Tibial nerve (tissue), 4 donors: ENCODE data around the gene F10. TPM values are rescaled to one million over a fixed set of nuclear protein-coding genes. Genes with fewer than 3 reads are reported as not detected.

Experiments
- DNase-seq, 2 donors: peaks; one replicate each; pipeline ENCODE4 v3.0.0-alpha.2; 2019; ENCODE audit warnings: low spot score in 2 of 2
- H3K27ac ChIP-seq, 4 donors: fragments of 200-600 bp; sonication (generic) in 3 of 4; one replicate each; pipeline ENCODE4 v1.5.1; 2017 to 2019; ENCODE audit warnings: mild to moderate bottlenecking in 1 of 4
- H3K27me3 ChIP-seq, 2 donors: fragments of 200-600 bp; sonication (generic) in 1 of 2; one replicate each; pipeline versions ENCODE4 v1.5.1 to v1.6.0; 2017 to 2019
- H3K36me3 ChIP-seq, 3 donors: fragments of 200-600 bp; sonication (generic); one replicate each; pipeline ENCODE4 v1.5.1; 2018 to 2019
- H3K4me1 ChIP-seq, 4 donors: fragments of 200-600 bp; sonication (generic) in 3 of 4; one replicate each; pipeline ENCODE4 v1.5.1; 2017 to 2019
- H3K4me3 ChIP-seq, 4 donors: fragments of 200-600 bp; sonication (generic) in 3 of 4; one replicate each; pipeline ENCODE4 v1.5.1; 2017 to 2019; ENCODE audit warnings: mild to moderate bottlenecking in 1 of 4, moderate library complexity in 1 of 4
- H3K9me3 ChIP-seq, 4 donors: fragments of 200-600 bp; sonication (generic) in 3 of 4; one replicate each; pipeline ENCODE4 v1.5.1; 2017 to 2019
- CTCF ChIP-seq, 5 experiments: fragments of 200-600 bp in 3 of 5; fragments of 450-650 bp in 2 of 5; sonication (generic) in 3 of 5; IDR thresholded peaks; one replicate each; pipeline ENCODE4 v1.5.1; 2016 to 2019; ENCODE audit warnings: antibody characterized with exemption in 5 of 5, mild to moderate bottlenecking in 3 of 5, moderate library complexity in 2 of 5
- EP300 ChIP-seq, 2 donors: sonication (generic); formaldehyde crosslinking; IDR thresholded peaks; one replicate each; pipeline ENCODE4 v1.6.1; 2017; ENCODE audit warnings: antibody characterized with exemption in 2 of 2, mild to moderate bottlenecking in 1 of 2
- POLR2A ChIP-seq, 2 donors: fragments of 450-650 bp; IDR thresholded peaks; one replicate each; pipeline ENCODE4 v1.6.1; 2017; ENCODE audit warnings: antibody characterized with exemption in 2 of 2, mild to moderate bottlenecking in 2 of 2, moderate library complexity in 2 of 2
- WGBS, 2 donors: methylation state at CpG; one replicate each; pipeline ENCODE4 v1.1.5; 2018; 5-methylcytosine and 5-hydroxymethylcytosine counted together
- total RNA-seq, 4 donors: library from RNA; depleted of rRNA; stranded (reverse); fragments of >200 nt; gene quantifications; one replicate each; pipeline ENCODE4 v1.1.0, GENCODE V29; 2016

The F10 gene
- total RNA-seq, 4 donors from 2014 or later = 12.0 to 44.3 (median 17.3) TPM

- peaks cover 0 to 3% of the 10 kb centered on the region in 2 donors for H3K27me3 ChIP-seq
- peaks cover 0 to 24% (median 0%) of the 10 kb centered on the region in 3 donors for H3K36me3 ChIP-seq
- WGBS, 2 donors = 84 to 89% methylated on average over 12 to 13 of the region's 13 CpGs
- TF ChIP-seq EP300 (IDR thresholded peaks at IDR 0.05) (no peak), CTCF (IDR thresholded peaks at IDR 0.05) (no peak), POLR2A (IDR thresholded peaks at IDR 0.05) (no peak)
- no peak overlapping the region for H3K27ac ChIP-seq
- H3K4me3 ChIP-seq = no peak overlapping the region
- no peaks in the 10 kb centered on the region for H3K4me1 ChIP-seq
- no peaks in the 10 kb centered on the region for H3K9me3 ChIP-seq
- no peak for DNase-seq
Measured at GRCh38 chr13:113090415-113090770, 32.2 kb upstream of the F10 start.

GRCh38 chr13:113090806-113091205, 31.8 kb upstream of the F10 start:
- no peak overlapping the region for H3K4me3 ChIP-seq
- 87 to 93% methylated on average over 24 of the region's 24 CpGs for WGBS, 2 donors
- DNase-seq = no peak
- H3K27me3 ChIP-seq = peaks cover 0 to 3% of the 10 kb centered on the region in 2 donors
- H3K9me3 ChIP-seq = no peaks in the 10 kb centered on the region
- no peaks in the 10 kb centered on the region for H3K4me1 ChIP-seq
- H3K27ac ChIP-seq = no peak overlapping the region
- peaks cover 0 to 24% (median 0%) of the 10 kb centered on the region in 3 donors for H3K36me3 ChIP-seq
- TF ChIP-seq CTCF (IDR thresholded peaks at IDR 0.05) = no peak

- no peaks in the 10 kb centered on the region for H3K9me3 ChIP-seq
- H3K27me3 ChIP-seq = peaks cover 0 to 3% of the 10 kb centered on the region in 2 donors
- no peaks in the 10 kb centered on the region for H3K4me1 ChIP-seq
- peaks cover 0 to 24% (median 0%) of the 10 kb centered on the region in 3 donors for H3K36me3 ChIP-seq
- TF ChIP-seq POLR2A (IDR thresholded peaks at IDR 0.05) = no peak
- no peak for TF ChIP-seq CTCF (IDR thresholded peaks at IDR 0.05)
- TF ChIP-seq EP300 (IDR thresholded peaks at IDR 0.05) = no peak
- no peak overlapping the region for H3K27ac ChIP-seq
- DNase-seq = no peak
- H3K4me3 ChIP-seq = no peak overlapping the region
- WGBS, 2 donors = 90 to 91% methylated on average over 26 to 29 of the region's 30 CpGs
Measured at GRCh38 chr13:113091211-113091771, 31.3 kb upstream of the F10 start.

GRCh38 chr13:113091891-113092775, 30.5 kb upstream of the F10 start:
- Histone ChIP-seq H3K27me3 (peaks cover 0 to 3% of the 10 kb centered on the region in 2 donors), H3K9me3 (no peaks in the 10 kb centered on the region), H3K4me3 (no peak overlapping the region), H3K4me1 (no peaks in the 10 kb centered on the region), H3K27ac (no peak overlapping the region), H3K36me3 (peaks cover 0 to 28% (median 0%) of the 10 kb centered on the region in 3 donors)
- no peak for DNase-seq
- no peak for TF ChIP-seq CTCF (IDR thresholded peaks at IDR 0.05)
- no peak for TF ChIP-seq EP300 (IDR thresholded peaks at IDR 0.05)
- no peak for TF ChIP-seq POLR2A (IDR thresholded peaks at IDR 0.05)
- WGBS, 2 donors = 82 to 84% methylated on average over 18 to 31 of the region's 33 CpGs
